NCI-H146 treated with DMSO at 0.1 percent for 48 hours (cell line): ENCODE data around the gene PDYN.

Experiments used
- DNase-seq: peaks from one replicate; lab custom pipeline; 2025; ENCODE audit not compliant: unreplicated experiment; lab: John Stamatoyannopoulos, UW

PDYN gene

DNA sequence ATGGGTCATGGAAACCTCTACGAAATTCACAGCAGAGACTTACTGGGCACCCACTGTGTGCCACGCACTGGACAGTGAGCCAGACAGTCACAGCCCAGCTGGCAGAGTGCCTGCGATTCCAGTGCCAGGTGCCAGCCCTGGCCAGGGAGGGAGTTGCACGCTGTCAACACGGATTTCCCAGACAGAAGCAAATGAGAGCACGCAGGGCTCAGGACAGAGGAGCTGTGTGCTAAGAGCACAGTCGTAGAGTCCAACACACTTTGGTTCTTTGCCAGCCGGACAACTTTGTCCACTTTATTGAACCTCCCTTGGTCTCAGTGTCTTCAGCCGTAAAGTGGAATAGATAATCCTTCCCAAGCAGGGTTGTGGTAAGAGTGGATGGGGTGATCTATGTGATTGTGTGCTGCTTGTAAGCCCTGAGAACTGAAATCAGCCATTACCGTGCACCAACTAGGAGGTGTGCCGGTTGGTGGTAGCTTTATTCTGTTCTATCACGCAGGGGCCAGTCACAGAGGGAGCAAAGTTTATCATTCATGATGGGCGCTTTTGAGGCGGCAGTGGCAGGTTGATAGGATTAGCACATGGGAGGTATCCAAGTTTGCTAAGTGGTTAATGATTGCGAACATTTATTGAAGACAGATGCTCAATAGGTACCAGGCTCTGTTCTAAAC is 58.0 kb downstream of the PDYN start:
- no peak for DNase-seq

DNA sequence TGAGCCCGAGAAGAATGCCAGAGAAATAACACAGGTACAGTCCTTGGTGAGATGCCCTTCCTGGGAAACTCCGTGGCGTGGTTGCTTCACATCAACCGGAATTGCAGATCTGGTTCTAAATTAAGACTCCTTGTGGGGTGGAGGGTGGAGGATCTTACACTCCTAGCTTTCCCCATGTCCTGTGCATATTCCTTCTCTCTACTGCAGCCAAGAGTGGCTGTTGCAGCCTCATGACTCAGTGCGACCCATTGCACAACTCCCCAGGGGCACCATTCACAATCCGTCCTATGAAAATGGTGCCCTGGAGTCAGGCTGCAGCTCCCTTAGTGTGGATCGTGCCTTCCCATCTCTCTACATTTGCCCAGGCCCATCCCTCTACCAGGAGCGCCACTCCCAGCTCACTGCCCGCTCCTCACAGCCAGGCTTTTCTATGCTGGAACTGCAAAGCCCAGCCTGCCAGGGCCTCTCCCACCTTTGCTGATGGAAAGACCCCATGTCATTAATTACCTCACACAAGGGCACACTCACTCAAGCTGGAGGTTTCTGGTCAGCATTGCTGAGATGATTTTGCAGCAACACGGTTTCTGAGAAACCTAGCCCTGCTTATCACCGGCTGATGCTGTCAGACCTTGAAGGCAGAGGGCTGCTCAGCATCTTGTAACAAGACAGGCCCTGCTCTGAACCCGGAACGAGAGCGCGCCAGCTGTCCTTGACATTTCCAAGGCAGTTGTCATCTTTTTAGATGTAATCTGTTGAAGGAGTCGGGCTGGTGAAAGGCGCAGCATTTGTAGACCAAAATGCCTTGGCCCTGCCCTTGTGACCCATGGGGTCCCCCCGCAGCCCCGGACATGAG is 58.9 kb downstream of the PDYN start:
- no peak for DNase-seq

DNA sequence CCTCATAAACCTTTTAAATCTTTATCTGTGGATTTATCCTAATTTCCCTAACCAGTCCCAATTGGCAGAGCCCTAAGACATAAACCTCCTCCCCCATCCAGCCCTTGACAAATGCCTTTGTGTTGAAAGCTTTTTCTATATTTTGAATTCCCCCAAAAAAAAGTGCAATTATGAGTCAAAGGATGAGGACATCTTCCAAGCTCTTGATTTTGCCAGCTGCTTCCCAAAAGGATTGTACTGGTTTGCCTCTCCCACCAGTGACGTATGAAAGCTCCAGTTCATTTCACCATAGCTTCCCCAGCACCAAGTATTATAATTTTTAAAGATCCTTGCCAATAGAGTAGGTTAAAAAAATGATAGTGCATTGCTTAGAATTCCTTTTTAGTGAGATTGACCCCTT is 59.7 kb downstream of the PDYN start:
- DNase-seq, result no peak

DNA sequence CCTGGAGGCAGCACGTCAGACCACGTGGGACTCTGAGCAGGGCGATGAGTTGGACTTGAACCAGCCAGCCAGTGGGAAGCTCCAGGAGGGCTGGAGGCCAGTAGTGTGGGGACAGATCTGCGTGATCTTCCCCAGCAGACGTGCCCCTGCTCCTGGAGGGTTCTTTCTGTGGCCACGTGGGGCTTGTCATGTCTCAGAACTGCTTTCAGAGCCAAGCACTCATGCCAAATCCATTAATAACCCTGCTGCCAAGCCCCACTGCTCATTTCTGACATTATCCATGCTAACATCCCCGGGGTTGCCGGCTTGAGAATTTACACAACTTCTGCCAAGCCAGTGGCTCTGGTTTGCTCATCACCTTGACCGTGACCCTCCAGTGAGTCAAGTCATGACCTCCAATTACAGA is 60.4 kb downstream of the PDYN start:
- no peak for DNase-seq

DNA sequence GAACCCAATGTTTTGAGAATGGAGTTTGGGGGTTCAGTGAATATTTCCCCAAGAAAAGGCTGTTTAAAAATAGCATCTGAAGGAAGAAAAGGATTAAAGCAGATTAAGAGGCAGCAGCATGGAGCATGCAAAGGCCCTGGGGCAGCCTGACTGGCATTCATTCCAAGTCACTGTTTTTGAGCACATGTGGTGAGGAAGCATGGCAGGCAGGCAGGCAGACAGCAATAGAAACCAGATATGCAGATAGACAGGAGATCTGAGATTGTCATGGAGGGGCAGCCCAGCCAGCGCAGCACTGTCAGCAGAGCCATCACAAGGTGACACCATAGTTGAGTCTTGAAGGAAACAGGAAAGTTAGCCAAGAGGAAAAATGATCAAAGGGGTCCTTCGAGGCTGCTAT is 60.9 kb downstream of the PDYN start:
- no peak for DNase-seq

DNA sequence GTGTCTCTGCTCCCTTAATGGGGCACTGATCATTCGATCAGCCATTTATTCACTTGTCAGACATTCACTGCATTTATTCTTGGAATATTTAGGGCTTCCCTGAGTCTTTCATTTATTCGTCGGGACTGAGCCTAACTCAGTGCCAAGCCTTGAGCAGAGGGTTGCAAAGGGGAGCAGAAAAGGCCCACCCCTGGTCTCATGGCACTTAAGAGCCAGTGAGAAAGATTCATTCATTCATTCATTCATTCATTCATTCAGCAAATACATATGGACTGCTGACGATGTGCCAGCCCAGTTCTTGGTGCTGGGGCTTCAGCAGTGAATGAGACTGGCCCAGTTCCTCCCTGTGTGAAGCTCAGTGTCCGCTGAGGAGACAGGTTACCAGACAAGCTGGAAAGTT is 62.0 kb downstream of the PDYN start:
- DNase-seq, result no peak

DNA sequence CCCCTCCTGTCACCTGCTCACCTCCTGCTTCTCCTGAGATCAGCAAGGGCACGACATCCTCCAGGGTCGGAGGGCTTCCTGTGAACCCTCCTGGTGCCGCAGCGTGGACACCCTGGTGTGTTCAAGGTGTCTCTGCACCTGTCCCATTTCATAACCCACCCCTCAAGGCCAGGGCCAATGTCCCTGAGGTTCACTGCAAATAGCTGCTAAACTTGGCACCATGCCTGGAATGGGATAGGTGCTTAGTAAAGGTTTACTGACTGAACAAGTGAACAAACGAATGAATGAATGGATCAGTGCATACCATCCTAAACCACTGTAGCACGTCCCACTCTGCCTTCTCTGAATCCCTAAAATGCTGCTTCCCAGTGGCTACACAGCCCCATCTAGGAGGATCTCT is 63.7 kb downstream of the PDYN start:
- no peak for DNase-seq

DNA sequence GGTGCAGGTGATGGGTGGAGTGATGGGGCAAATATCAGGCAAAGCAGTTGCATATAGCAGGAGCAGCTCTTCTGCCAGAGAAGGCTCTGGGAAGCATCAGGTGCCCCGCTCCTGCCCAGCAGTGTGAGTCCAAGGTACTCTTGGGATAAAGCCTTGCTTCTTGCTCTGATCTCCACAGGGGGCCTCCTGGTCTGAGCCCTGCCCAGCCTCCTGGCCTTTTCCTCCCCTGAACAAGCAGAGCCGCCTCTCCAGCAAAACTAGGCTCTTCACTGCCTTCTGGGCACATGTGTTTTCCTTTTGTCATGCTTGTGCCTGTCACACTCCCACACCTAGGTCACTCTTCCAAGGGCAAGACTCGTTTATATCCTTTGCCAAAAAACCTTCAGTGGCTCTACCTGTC is 64.4 kb downstream of the PDYN start:
- no peak for DNase-seq

DNA sequence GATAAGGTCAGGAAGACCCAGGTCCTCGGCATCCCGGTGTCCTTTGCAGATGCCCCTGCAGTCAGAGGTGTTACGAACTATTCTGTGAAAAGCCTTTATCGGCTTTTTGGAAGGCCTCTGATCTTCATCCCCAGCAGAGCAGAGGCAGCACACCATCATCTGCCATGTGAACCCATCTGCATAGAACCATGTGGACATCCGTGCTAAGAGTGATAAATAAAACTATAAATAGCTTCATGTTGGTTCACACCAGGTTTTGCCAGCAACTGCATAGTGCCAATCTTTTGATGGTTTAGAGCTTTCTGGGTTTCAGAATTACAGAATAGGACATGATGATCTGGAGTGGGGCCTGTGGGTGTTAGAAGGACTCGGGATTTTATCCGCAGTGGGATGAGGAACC is 65.1 kb downstream of the PDYN start:
- DNase-seq, result no peak
